ENCODE measurements around the gene SPATA20.

GRCh38 chr17:50524838-50525237 is 22.1 kb upstream of the SPATA20 start:
- no peak for TF ChIP-seq POLR2AphosphoS5 (IDR thresholded peaks at IDR 0.05)
- TF ChIP-seq REST (IDR thresholded peaks at IDR 0.05; ENCODE audit: borderline replicate concordance), result no peak
- TF ChIP-seq RAD21 (conservative IDR thresholded peaks at IDR 0.05), result no peak
- no peak for TF ChIP-seq CTCF (IDR thresholded peaks at IDR 0.05; ENCODE audit: poor library complexity, severe bottlenecking)
- no peak for TF ChIP-seq EZH2 (IDR thresholded peaks at IDR 0.05; ENCODE audit: borderline replicate concordance, insufficient read depth, low read length, poor library complexity, severe bottlenecking)
- TF ChIP-seq EP300 (conservative IDR thresholded peaks at IDR 0.05; ENCODE audit: poor library complexity, severe bottlenecking), result no peak
- TF ChIP-seq SMC3 (conservative IDR thresholded peaks at IDR 0.05; ENCODE audit: poor library complexity), result no peak

Data from neural cell (in vitro differentiated cells).